Upper lobe of left lung (tissue), 4 donors: ENCODE measurements around the gene DNAJC22.

Experiments used
- POLR2AphosphoS5 ChIP-seq, 2 donors: sonication (generic); formaldehyde crosslinking; IDR thresholded peaks; one replicate each; pipeline ENCODE4 v1.5.1; 2017; ENCODE audit warnings: antibody characterized with exemption in 2 of 2
- TF ChIP-seq, protein P1 (sequence below), 6 experiments: fragments of 450-650 bp in 4 of 6; fragments of 200-600 bp in 2 of 6; sonication (generic) in 2 of 6; IDR thresholded peaks; one replicate each; pipeline ENCODE4 v1.5.1; 2016 to 2019; ENCODE audit warnings: antibody characterized with exemption in 6 of 6

DNA sequence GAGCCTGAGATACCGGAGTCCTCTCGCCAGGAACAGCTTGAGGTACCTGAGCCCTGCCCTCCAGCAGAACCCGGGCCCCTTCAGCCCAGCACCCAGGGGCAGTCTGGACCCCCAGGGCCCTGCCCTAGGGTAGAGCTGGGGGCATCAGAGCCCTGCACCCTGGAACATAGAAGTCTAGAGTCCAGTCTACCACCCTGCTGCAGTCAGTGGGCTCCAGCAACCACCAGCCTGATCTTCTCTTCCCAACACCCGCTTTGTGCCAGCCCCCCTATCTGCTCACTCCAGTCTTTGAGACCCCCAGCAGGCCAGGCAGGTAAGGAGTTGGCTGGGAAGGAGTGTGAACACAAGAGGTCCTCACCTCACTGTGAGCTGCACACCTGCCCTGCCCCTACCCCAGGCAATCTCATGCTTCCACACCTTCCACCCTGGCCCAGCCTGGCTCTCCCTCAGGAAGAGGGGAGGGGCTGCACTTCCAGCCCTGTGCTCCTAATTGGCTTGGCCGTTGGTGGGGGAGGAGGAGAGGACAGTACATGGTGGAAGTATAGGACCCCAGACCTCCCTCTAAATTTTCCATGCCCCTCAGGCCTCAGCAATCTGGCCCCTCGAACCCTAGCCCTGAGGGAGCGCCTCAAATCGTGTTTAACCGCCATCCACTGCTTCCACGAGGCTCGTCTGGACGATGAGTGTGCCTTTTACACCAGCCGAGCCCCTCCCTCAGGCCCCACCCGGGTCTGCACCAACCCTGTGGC, 15.9 kb upstream of the DNAJC22 start:
- TF ChIP-seq, protein P1, sequence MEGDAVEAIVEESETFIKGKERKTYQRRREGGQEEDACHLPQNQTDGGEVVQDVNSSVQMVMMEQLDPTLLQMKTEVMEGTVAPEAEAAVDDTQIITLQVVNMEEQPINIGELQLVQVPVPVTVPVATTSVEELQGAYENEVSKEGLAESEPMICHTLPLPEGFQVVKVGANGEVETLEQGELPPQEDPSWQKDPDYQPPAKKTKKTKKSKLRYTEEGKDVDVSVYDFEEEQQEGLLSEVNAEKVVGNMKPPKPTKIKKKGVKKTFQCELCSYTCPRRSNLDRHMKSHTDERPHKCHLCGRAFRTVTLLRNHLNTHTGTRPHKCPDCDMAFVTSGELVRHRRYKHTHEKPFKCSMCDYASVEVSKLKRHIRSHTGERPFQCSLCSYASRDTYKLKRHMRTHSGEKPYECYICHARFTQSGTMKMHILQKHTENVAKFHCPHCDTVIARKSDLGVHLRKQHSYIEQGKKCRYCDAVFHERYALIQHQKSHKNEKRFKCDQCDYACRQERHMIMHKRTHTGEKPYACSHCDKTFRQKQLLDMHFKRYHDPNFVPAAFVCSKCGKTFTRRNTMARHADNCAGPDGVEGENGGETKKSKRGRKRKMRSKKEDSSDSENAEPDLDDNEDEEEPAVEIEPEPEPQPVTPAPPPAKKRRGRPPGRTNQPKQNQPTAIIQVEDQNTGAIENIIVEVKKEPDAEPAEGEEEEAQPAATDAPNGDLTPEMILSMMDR (IDR thresholded peaks at IDR 0.05), result no peak
- TF ChIP-seq POLR2AphosphoS5 (IDR thresholded peaks at IDR 0.05), result no peak
